Lower leg skin (tissue), 4 donors: ENCODE measurements around the gene CCDC91. TPM values are rescaled to one million over a fixed set of nuclear protein-coding genes. Genes with fewer than 3 reads are reported as not detected.

Experiments
- DNase-seq, 2 donors: peaks; one replicate each; pipeline ENCODE4 v3.0.0-alpha.2; 2019; ENCODE audit warnings: low spot score in 2 of 2
- H3K4me3 ChIP-seq: fragments of 200-600 bp; sonication (generic); 2 replicates; pipeline ENCODE4 v1.5.1; 2017; ENCODE audit warnings: mild to moderate bottlenecking, low read depth; ENCODE audit not compliant: poor library complexity, severe bottlenecking
- POLR2A ChIP-seq, 2 donors: fragments of 450-650 bp; IDR thresholded peaks; one replicate each; pipeline ENCODE4 v1.6.1; 2016 to 2017; ENCODE audit warnings: antibody characterized with exemption in 2 of 2, mild to moderate bottlenecking in 1 of 2, moderate library complexity in 1 of 2
- WGBS, 2 donors: methylation state at CpG; one replicate each; pipeline ENCODE4 v1.1.5; 2018; 5-methylcytosine and 5-hydroxymethylcytosine counted together
- intact Hi-C: fragments of 100-400 bp; cut with DNase I; formaldehyde crosslinking; loops from one replicate; pipeline ENCODE4 v1.15.0; 2023; ENCODE audit warnings: low total_unique reads
- total RNA-seq, 4 donors: library from RNA; depleted of rRNA; stranded (reverse); fragments of >200 nt; gene quantifications; one replicate each; pipeline ENCODE4 v1.1.0, GENCODE V29; 2016
- TF ChIP-seq, protein P1 (sequence below), 3 donors: fragments of 450-650 bp; IDR thresholded peaks; one replicate each; pipeline ENCODE4 v1.5.1; 2016; ENCODE audit warnings: antibody characterized with exemption in 3 of 3, mild to moderate bottlenecking in 3 of 3, moderate library complexity in 2 of 3

The CCDC91 gene
- total RNA-seq, 4 donors from 2014 or later, result 13.8 to 31.0 (median 23.3) TPM

DNA sequence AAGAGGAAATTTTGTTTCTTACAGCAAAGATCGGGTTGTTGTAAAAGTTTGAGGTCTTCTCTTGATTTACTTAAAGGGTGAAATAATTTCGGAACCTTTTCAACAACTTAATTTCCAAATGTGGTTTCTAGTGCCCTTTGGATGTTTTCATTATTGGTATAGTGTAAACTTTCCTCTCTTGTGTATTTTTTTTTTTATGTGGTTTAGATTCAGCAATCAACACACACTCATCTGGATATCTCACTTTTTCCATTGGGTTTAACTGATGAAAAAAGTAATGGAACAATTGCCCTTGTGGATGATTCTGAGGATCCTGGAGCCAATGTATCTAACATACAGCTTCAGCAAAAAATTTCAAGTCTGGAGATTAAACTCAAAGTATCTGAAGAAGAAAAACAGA is 116.3 kb downstream of the CCDC91 start:
- intact Hi-C loops, result no loop called here
- 93 to 94% methylated on average over 2 of the region's 2 CpGs for WGBS, 2 donors

DNA sequence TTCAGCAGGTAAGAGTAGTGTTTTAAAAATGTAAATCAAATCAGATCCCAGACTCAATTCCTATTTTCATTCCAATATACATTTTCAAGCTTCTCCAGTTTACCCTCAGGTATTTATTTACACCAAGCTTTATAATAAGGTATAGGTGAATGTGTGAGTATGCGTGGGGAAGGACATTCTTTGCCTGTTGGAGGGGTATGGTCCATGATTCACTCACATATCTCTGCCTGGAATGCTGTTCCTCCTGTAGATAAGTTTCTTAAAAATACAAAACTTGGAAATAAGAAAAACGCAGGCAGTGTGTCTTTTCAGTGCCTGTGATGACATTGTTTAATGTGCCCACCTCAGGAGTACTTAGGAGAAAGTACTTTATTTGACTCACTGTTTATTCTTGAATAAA is 118.6 kb downstream of the CCDC91 start:
- DNase-seq, result no peak
- WGBS, 2 donors, result 93 to 98% methylated on average over 2 of the region's 2 CpGs

More for the DNA sequence above, 116.3 kb downstream of the CCDC91 start:
- no peak overlapping the region for H3K4me3 ChIP-seq
- TF ChIP-seq, protein P1, sequence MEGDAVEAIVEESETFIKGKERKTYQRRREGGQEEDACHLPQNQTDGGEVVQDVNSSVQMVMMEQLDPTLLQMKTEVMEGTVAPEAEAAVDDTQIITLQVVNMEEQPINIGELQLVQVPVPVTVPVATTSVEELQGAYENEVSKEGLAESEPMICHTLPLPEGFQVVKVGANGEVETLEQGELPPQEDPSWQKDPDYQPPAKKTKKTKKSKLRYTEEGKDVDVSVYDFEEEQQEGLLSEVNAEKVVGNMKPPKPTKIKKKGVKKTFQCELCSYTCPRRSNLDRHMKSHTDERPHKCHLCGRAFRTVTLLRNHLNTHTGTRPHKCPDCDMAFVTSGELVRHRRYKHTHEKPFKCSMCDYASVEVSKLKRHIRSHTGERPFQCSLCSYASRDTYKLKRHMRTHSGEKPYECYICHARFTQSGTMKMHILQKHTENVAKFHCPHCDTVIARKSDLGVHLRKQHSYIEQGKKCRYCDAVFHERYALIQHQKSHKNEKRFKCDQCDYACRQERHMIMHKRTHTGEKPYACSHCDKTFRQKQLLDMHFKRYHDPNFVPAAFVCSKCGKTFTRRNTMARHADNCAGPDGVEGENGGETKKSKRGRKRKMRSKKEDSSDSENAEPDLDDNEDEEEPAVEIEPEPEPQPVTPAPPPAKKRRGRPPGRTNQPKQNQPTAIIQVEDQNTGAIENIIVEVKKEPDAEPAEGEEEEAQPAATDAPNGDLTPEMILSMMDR (IDR thresholded peaks at IDR 0.05), result no peak
- no peak for DNase-seq

DNA sequence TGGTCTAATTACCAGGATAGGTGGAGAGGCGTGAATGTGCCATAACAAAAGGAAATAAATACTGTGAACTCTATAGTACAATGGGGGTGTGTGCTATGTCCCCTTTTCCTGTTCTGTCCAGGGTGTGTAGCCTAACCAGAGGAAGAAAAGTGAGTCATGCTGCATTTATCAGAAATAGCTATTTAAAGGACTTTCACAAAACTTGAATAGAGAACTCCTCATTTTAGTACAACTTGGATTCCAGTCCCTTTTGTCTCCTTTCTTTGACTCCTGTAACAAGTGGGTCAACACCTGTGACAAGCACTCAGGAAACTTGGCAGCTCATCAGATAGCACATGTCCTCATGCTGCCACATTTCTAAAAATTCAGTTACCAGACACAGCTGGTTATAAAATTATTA is 123.4 kb downstream of the CCDC91 start:
- 85 to 90% methylated on average over 1 of the region's 1 CpG for WGBS, 2 donors
- no peak for TF ChIP-seq POLR2A (IDR thresholded peaks at IDR 0.05)
- TF ChIP-seq, protein P1 (IDR thresholded peaks at IDR 0.05), result no peak
- DNase-seq, result no peak
- intact Hi-C loops, result no loop called here
- no peak overlapping the region for H3K4me3 ChIP-seq

More for the DNA sequence above, 118.6 kb downstream of the CCDC91 start:
- intact Hi-C loops, result no loop called here
- no peak overlapping the region for H3K4me3 ChIP-seq
- TF ChIP-seq, protein P1 (IDR thresholded peaks at IDR 0.05), result no peak
- no peak for TF ChIP-seq POLR2A (IDR thresholded peaks at IDR 0.05)

DNA sequence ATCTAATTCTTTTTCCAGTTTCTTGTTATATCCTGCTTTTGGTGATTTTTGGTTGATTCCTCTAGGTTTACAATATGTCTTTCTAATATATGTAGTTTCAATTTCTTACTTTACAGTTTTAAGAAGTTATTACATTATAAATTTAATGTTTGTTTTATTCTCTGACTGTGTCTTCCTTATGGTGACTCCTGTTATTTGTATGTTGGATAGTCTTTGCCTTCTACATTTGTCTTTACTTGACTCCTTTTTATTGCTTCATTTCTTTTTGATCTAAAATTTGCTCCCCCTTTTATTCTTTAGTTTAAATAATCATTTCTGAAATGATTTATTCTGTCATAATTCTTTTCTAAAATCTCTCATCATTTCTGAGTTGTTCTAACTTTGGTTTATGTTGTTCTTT is 125.8 kb downstream of the CCDC91 start:
- TF ChIP-seq, protein P1 (IDR thresholded peaks at IDR 0.05), result no peak
- no peak for TF ChIP-seq POLR2A (IDR thresholded peaks at IDR 0.05)
- no peak for DNase-seq
- no peak overlapping the region for H3K4me3 ChIP-seq
- intact Hi-C loops, result no loop called here

DNA sequence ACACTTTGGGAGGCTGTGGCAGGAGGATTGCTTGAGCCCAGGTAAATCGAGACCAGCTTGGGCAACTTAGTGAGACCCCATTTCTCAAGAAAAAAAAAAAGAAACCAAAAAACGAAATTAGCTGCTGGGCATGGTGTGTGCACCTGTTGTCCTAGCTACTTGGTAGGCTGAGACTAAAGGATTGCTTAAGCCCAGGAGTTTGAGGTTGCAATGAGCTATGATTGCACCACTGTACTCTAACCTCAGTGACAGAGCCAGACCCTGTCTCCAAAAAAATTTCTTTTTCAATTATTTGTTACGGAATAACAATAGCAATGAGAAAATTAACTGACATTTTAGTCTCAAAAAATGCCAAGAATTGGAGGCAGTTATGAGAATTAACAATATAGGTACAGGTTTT is 128.0 kb downstream of the CCDC91 start:
- no peak overlapping the region for H3K4me3 ChIP-seq
- no peak for DNase-seq
- TF ChIP-seq, protein P1 (IDR thresholded peaks at IDR 0.05), result no peak
- TF ChIP-seq POLR2A (IDR thresholded peaks at IDR 0.05), result no peak
- intact Hi-C loops, result no loop called here
- WGBS, 2 donors, result 69 to 89% methylated on average over 3 of the region's 3 CpGs

DNA sequence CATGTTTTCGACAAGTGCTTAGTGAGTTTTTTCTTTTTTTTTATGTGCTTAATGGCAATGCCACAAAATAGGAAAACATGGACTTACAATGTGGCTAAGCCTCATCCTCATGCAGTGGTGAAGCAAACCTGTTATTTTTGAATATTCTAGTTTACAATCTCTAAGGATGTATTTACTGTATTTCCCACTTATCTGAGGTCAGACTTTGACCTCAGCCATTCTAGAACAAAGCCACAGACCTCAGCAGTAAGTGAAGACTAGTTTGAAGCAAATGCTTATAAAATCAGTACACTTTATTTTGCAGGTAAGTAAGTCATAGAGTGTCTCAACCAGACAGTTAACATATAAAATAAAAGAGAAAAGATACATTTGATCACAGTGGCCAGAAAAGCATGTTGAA is 130.1 kb downstream of the CCDC91 start:
- no peak overlapping the region for H3K4me3 ChIP-seq
- no peak for DNase-seq
- TF ChIP-seq POLR2A (IDR thresholded peaks at IDR 0.05), result no peak
- TF ChIP-seq, protein P1 (IDR thresholded peaks at IDR 0.05), result no peak
- 95 to 96% methylated on average over 1 of the region's 1 CpG for WGBS, 2 donors
- intact Hi-C loops, result no loop called here
